Measurements from ENCODE around the gene PPM1B. TPM values are rescaled to one million over a fixed set of nuclear protein-coding genes. Genes with fewer than 3 reads are reported as not detected.

The PPM1B gene
- total RNA-seq, 1 donor from 2014 or later, result 27.1 TPM

- Histone ChIP-seq H3K4me3 (ENCODE audit: low read length in 3 of 3) (no peak overlapping the region), H3K36me3 (ENCODE audit: control insufficient read depth in 3 of 3, insufficient read depth in 3 of 3, low read length in 3 of 3) (no peaks in the 10 kb centered on the region), H3K4me1 (ENCODE audit: control insufficient read depth in 3 of 3, insufficient read depth in 3 of 3, low read length in 3 of 3) (peaks cover 0 to 11% (median 7%) of the 10 kb centered on the region in 3 donors), H3K9ac (ENCODE audit: low read depth in 1 of 3, low read length in 3 of 3) (no peak overlapping the region), H3K9me3 (ENCODE audit: control insufficient read depth in 3 of 3, low read length in 3 of 3) (no peaks in the 10 kb centered on the region), H3K27ac (ENCODE audit: low read depth, low read length) (no peak overlapping the region), H3K27me3 (ENCODE audit: control insufficient read depth in 3 of 3, insufficient read depth in 3 of 3, low read length in 3 of 3) (no peaks in the 10 kb centered on the region)
Measured at GRCh38 chr2:44152865-44153669, 15.6 kb upstream of the PPM1B start.

- no peaks in the 10 kb centered on the region for H3K9me3 ChIP-seq (ENCODE audit: control insufficient read depth in 3 of 3, low read length in 3 of 3)
- H3K4me3 ChIP-seq (ENCODE audit: low read length in 3 of 3), result no peak overlapping the region
- peaks cover 0 to 11% (median 7%) of the 10 kb centered on the region in 3 donors for H3K4me1 ChIP-seq (ENCODE audit: control insufficient read depth in 3 of 3, insufficient read depth in 3 of 3, low read length in 3 of 3)
- H3K36me3 ChIP-seq (ENCODE audit: control insufficient read depth in 3 of 3, insufficient read depth in 3 of 3, low read length in 3 of 3), result no peaks in the 10 kb centered on the region
- H3K27ac ChIP-seq (ENCODE audit: low read depth, low read length), result peak overlapping the region; percentile 85
- H3K27me3 ChIP-seq (ENCODE audit: control insufficient read depth in 3 of 3, insufficient read depth in 3 of 3, low read length in 3 of 3), result no peaks in the 10 kb centered on the region
- H3K9ac ChIP-seq (ENCODE audit: low read depth in 1 of 3, low read length in 3 of 3), result peak overlapping the region in 1 of 3 donors; percentile 38
Measured at GRCh38 chr2:44155666-44156446, 12.8 kb upstream of the PPM1B start.

- H3K4me3 ChIP-seq (ENCODE audit: low read length in 3 of 3), result no peak overlapping the region
- no peaks in the 10 kb centered on the region for H3K4me1 ChIP-seq (ENCODE audit: control insufficient read depth in 3 of 3, insufficient read depth in 3 of 3, low read length in 3 of 3)
- no peak overlapping the region for H3K27ac ChIP-seq (ENCODE audit: low read depth, low read length)
- H3K27me3 ChIP-seq (ENCODE audit: control insufficient read depth in 3 of 3, insufficient read depth in 3 of 3, low read length in 3 of 3), result no peaks in the 10 kb centered on the region
- H3K9ac ChIP-seq (ENCODE audit: low read depth in 1 of 3, low read length in 3 of 3), result no peak overlapping the region
- no peaks in the 10 kb centered on the region for H3K36me3 ChIP-seq (ENCODE audit: control insufficient read depth in 3 of 3, insufficient read depth in 3 of 3, low read length in 3 of 3)
- H3K9me3 ChIP-seq (ENCODE audit: control insufficient read depth in 3 of 3, low read length in 3 of 3), result no peaks in the 10 kb centered on the region
Measured at GRCh38 chr2:44163777-44164176, 4.9 kb upstream of the PPM1B start.

- H3K27ac ChIP-seq (ENCODE audit: low read depth, low read length), result no peak overlapping the region
- no peaks in the 10 kb centered on the region for H3K27me3 ChIP-seq (ENCODE audit: control insufficient read depth in 3 of 3, insufficient read depth in 3 of 3, low read length in 3 of 3)
- no peak overlapping the region for H3K9ac ChIP-seq (ENCODE audit: low read depth in 1 of 3, low read length in 3 of 3)
- no peaks in the 10 kb centered on the region for H3K9me3 ChIP-seq (ENCODE audit: control insufficient read depth in 3 of 3, low read length in 3 of 3)
- no peaks in the 10 kb centered on the region for H3K36me3 ChIP-seq (ENCODE audit: control insufficient read depth in 3 of 3, insufficient read depth in 3 of 3, low read length in 3 of 3)
- no peaks in the 10 kb centered on the region for H3K4me1 ChIP-seq (ENCODE audit: control insufficient read depth in 3 of 3, insufficient read depth in 3 of 3, low read length in 3 of 3)
- no peak overlapping the region for H3K4me3 ChIP-seq (ENCODE audit: low read length in 3 of 3)
Measured at GRCh38 chr2:44164617-44165016, 4.1 kb upstream of the PPM1B start.

- H3K4me3 ChIP-seq (ENCODE audit: low read length in 3 of 3), result no peak overlapping the region
- H3K4me1 ChIP-seq (ENCODE audit: control insufficient read depth in 3 of 3, insufficient read depth in 3 of 3, low read length in 3 of 3), result peaks cover 0 to 6% (median 2%) of the 10 kb centered on the region in 3 donors
- H3K9ac ChIP-seq (ENCODE audit: low read depth in 1 of 3, low read length in 3 of 3), result no peak overlapping the region
- H3K36me3 ChIP-seq (ENCODE audit: control insufficient read depth in 3 of 3, insufficient read depth in 3 of 3, low read length in 3 of 3), result no peaks in the 10 kb centered on the region
- no peak overlapping the region for H3K27ac ChIP-seq (ENCODE audit: low read depth, low read length)
- H3K9me3 ChIP-seq (ENCODE audit: control insufficient read depth in 3 of 3, low read length in 3 of 3), result no peaks in the 10 kb centered on the region
- H3K27me3 ChIP-seq (ENCODE audit: control insufficient read depth in 3 of 3, insufficient read depth in 3 of 3, low read length in 3 of 3), result no peaks in the 10 kb centered on the region
Measured at GRCh38 chr2:44166096-44166495, 2.6 kb upstream of the PPM1B start.

- Histone ChIP-seq H3K27ac (ENCODE audit: low read depth, low read length) (peak overlapping the region; percentile 96), H3K9ac (ENCODE audit: low read depth in 1 of 3, low read length in 3 of 3) (peak overlapping the region; percentile 73 to 98 (median 90)), H3K4me3 (ENCODE audit: low read length in 3 of 3) (peak overlapping the region; percentile 69 to 87 (median 85)), H3K9me3 (ENCODE audit: control insufficient read depth in 3 of 3, low read length in 3 of 3) (no peaks in the 10 kb centered on the region), H3K27me3 (ENCODE audit: control insufficient read depth in 3 of 3, insufficient read depth in 3 of 3, low read length in 3 of 3) (no peaks in the 10 kb centered on the region), H3K4me1 (ENCODE audit: control insufficient read depth in 3 of 3, insufficient read depth in 3 of 3, low read length in 3 of 3) (peaks cover 7 to 12% (median 8%) of the 10 kb centered on the region in 3 donors), H3K36me3 (ENCODE audit: control insufficient read depth in 3 of 3, insufficient read depth in 3 of 3, low read length in 3 of 3) (no peaks in the 10 kb centered on the region)
Measured at GRCh38 chr2:44167311-44167907, 1.3 kb upstream of the PPM1B start.

GRCh38 chr2:44167908-44168680 is 581 bp upstream of the PPM1B start:
- peaks cover 7 to 17% (median 13%) of the 10 kb centered on the region in 3 donors for H3K4me1 ChIP-seq (ENCODE audit: control insufficient read depth in 3 of 3, insufficient read depth in 3 of 3, low read length in 3 of 3)
- no peaks in the 10 kb centered on the region for H3K27me3 ChIP-seq (ENCODE audit: control insufficient read depth in 3 of 3, insufficient read depth in 3 of 3, low read length in 3 of 3)
- H3K9ac ChIP-seq (ENCODE audit: low read depth in 1 of 3, low read length in 3 of 3), result peak overlapping the region; percentile 73 to 98 (median 90)
- H3K36me3 ChIP-seq (ENCODE audit: control insufficient read depth in 3 of 3, insufficient read depth in 3 of 3, low read length in 3 of 3), result no peaks in the 10 kb centered on the region
- no peaks in the 10 kb centered on the region for H3K9me3 ChIP-seq (ENCODE audit: control insufficient read depth in 3 of 3, low read length in 3 of 3)
- H3K27ac ChIP-seq (ENCODE audit: low read depth, low read length), result peak overlapping the region; percentile 96
- H3K4me3 ChIP-seq (ENCODE audit: low read length in 3 of 3), result peak overlapping the region; percentile 69 to 87 (median 85)

- Histone ChIP-seq H3K9ac (ENCODE audit: low read depth in 1 of 3, low read length in 3 of 3) (peak overlapping the region; percentile 91 to 98 (median 91)), H3K27ac (ENCODE audit: low read depth, low read length) (peak overlapping the region; percentile 98), H3K9me3 (ENCODE audit: control insufficient read depth in 3 of 3, low read length in 3 of 3) (no peaks in the 10 kb centered on the region), H3K27me3 (ENCODE audit: control insufficient read depth in 3 of 3, insufficient read depth in 3 of 3, low read length in 3 of 3) (no peaks in the 10 kb centered on the region), H3K4me1 (ENCODE audit: control insufficient read depth in 3 of 3, insufficient read depth in 3 of 3, low read length in 3 of 3) (peaks cover 7 to 17% (median 13%) of the 10 kb centered on the region in 3 donors), H3K36me3 (ENCODE audit: control insufficient read depth in 3 of 3, insufficient read depth in 3 of 3, low read length in 3 of 3) (no peaks in the 10 kb centered on the region), H3K4me3 (ENCODE audit: low read length in 3 of 3) (peak overlapping the region; percentile 78 to 89 (median 87))
Measured at GRCh38 chr2:44169155-44169898, 652 bp downstream of the PPM1B start.

- Histone ChIP-seq H3K4me3 (ENCODE audit: low read length in 3 of 3) (peak overlapping the region; percentile 78 to 89 (median 87)), H3K9ac (ENCODE audit: low read depth in 1 of 3, low read length in 3 of 3) (peak overlapping the region; percentile 91 to 98 (median 91)), H3K27ac (ENCODE audit: low read depth, low read length) (peak overlapping the region; percentile 98), H3K27me3 (ENCODE audit: control insufficient read depth in 3 of 3, insufficient read depth in 3 of 3, low read length in 3 of 3) (no peaks in the 10 kb centered on the region), H3K9me3 (ENCODE audit: control insufficient read depth in 3 of 3, low read length in 3 of 3) (no peaks in the 10 kb centered on the region), H3K36me3 (ENCODE audit: control insufficient read depth in 3 of 3, insufficient read depth in 3 of 3, low read length in 3 of 3) (no peaks in the 10 kb centered on the region), H3K4me1 (ENCODE audit: control insufficient read depth in 3 of 3, insufficient read depth in 3 of 3, low read length in 3 of 3) (peaks cover 7 to 17% (median 13%) of the 10 kb centered on the region in 3 donors)
Measured at GRCh38 chr2:44170311-44170717, 1.6 kb downstream of the PPM1B start.

All from skeletal muscle tissue (tissue), 4 donors.